HG03103 (cell line): Measurements from ENCODE around the gene SHCBP1.
"Not testable (repeated sequence)": the region's sequence is repeated elsewhere in the genome, so short reads cannot be mapped to it uniquely, and the experiment has no call there.

Experiments
- ATAC-seq: cut with Tn5 transposase; IDR thresholded peaks from one replicate; pipeline ENCODE4 v1.9.1; 2021; ENCODE audit warnings: low read depth; ENCODE audit not compliant: unreplicated experiment

The SHCBP1 gene, protein sequence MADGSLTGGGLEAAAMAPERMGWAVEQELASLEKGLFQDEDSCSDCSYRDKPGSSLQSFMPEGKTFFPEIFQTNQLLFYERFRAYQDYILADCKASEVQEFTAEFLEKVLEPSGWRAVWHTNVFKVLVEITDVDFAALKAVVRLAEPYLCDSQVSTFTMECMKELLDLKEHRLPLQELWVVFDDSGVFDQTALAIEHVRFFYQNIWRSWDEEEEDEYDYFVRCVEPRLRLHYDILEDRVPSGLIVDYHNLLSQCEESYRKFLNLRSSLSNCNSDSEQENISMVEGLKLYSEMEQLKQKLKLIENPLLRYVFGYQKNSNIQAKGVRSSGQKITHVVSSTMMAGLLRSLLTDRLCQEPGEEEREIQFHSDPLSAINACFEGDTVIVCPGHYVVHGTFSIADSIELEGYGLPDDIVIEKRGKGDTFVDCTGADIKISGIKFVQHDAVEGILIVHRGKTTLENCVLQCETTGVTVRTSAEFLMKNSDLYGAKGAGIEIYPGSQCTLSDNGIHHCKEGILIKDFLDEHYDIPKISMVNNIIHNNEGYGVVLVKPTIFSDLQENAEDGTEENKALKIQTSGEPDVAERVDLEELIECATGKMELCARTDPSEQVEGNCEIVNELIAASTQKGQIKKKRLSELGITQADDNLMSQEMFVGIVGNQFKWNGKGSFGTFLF

DNA sequence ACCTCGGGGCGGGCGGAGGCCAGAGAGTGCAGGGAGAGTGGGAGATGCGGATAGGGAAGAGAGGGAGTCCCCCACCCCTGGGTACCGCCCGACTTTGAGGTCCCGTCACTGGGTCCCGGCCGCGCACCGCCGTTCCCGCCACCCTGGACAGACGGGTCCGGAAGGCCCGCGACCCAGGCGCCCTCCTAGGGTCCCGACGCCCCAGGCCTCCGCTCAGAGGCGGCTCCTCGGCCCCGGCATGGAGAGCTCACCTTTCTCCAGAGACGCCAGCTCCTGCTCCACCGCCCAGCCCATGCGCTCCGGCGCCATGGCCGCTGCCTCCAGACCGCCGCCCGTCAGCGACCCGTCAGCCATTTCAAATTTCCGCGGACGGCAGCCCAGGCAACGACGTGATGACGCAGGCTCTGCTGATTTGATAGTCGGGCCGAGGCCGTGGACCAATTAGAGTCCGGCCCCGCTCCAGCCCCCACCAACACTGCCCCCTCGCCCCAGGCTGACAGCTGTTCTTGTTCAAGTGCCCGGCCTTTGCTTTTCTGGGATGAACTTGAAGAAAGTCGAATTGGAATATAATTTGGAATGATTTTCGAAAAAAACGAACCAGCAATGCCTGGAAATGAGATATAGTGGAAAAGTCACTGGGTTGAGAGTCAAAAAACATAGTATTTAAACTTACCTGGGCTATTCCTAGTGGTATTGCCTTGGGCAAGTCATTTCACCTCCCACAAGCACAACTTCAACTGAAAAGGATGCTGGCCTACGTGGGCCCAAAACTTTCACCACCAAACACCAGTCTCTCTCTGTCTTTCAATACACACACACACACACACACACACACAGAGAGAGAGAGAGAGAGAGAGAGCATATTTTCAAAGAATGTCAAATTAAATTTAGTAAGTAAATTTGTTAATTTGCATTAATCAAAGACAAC is at the start of gene SHCBP1:
SHCBP1 (minus strand) TSS at position 374 of the 928 bp plus-strand sequence; CDS start at position 354, 20 bp downstream.
- ATAC-seq, result peak; percentile 78

DNA sequence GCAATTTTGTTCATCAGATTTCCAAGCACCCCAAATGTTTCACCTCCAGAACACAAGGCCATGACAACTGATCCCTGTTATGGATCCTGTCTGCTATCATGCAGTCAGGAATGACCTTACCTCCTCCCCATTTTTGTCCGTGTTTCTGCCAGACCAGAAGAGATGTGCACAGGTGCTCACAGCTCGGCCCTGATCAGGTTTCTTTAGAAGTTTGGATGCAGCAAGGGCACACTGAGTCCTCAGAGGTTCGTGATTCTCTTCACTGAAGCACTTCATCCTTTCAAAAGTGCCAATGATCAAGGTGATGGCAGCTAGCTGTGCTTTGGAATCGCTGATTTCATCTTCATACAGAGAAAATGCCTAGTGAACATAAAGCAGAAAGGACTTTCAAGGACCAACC is 40.9 kb upstream of the SHCBP1 start:
- no peak for ATAC-seq

GRCh38 chr16:46658925-46659324 is 37.7 kb upstream of the SHCBP1 start:
- peak; percentile 94 for ATAC-seq

DNA sequence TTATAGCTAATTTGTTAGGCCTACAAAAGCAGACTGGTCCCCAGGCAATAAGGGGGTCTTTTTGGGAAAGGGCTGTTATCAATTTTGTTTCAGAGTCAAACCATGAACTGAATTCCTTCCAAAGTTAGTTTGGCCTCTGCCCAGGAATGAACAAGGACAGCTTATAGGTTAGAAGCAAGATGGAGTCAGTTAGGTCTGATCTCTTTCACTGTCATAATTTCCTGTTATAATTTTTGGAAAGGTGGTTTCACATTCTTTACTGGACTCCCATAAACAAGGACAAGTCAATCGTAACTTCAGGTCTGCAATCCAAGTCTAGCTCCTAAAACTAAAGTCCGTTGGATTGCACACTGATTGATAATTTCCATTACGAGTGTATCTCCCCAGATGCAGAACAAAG is 30.1 kb upstream of the SHCBP1 start:
- ATAC-seq, result no peak

DNA sequence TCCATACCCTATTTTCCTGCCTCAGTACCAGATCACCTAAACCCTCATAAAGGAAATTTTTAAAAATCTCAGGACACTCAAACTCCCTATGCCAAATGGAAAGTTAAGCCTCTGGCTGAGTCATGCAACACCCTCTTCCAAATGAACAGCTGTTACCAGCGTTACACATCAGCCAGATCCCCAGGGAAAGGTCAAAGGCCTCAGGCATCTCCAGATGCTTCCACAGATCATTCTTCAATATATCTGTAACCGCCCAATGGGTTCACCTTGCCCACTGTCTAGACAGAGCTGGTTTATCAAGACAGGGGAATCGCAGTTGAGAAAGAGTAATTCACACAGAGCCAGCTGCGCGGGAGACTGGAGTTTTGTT is 29.1 kb upstream of the SHCBP1 start:
- ATAC-seq, result no peak

GRCh38 chr16:46649588-46650253 is 28.5 kb upstream of the SHCBP1 start:
- no peak for ATAC-seq

- ATAC-seq, result no peak
Observed at GRCh38 chr16:46648656-46649055, 27.5 kb upstream of the SHCBP1 start.

DNA sequence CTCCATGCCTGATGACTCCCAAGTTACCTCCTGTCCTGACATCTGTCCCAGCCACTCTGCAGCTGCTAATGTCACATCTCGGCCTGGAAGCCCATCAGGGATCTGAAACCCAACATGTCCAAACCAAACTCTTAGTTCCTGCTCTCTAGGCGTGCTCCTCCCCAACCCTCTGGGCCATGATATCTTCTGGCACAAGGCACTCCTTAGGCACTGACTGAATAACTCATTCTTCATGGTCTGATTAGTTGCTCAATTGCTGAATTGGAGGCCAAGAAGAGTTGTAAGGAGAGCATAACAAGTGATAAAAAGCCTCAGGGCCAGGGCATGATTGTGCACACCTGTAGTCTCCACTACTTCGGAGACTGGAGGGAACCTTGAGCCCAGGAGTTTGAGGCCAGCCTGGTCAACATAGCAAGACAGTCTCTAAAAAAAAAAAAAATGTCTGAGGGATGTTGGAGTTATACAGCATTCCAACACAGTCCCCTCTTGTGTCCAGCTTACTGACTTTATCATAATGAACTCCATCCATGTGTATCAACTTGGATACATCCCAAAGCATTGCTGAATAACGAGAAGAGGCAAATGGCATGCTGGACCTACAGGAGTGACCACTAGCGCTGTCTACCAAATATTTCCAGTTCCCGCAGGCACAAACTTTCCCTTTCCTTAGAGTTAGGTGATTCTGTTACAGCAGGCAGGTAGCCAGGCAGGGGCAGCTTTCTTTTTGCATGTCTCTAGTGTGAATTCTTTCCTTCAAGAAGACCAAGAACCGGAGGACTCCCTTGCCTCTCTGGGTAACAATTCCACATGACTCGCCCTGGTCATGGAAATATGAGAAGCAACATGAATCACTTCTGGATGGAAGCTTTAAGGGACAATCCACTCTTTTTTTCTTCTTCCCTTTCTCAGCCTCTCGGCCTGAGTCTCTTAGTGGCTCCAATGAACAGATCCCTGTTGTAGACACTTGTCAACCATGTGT is 18.1 kb upstream of the SHCBP1 start:
- no peak for ATAC-seq

GRCh38 chr16:46632778-46633733 is 11.9 kb upstream of the SHCBP1 start:
- no peak for ATAC-seq

- ATAC-seq, result no peak
Observed at GRCh38 chr16:46629331-46630219, 8.4 kb upstream of the SHCBP1 start.

DNA sequence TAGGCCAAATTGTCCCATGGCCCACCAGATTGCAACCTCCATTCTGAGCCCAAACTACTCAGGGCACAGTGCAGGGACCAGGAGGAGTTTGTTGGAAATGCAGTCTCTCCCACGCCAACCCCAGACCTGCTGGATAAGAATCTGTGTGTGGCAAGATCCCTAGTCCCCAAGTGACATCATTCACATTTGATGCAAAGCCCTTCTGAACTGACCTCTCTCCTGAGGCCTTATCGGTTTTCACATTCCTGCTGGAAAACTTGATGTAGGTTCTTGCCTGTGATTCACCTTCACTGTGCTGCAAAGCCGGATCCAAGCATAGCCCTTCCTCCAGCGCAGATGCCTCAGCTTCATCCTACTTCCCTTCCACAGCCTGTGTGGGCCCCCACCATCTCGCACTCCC is 6.6 kb upstream of the SHCBP1 start:
- no peak for ATAC-seq

GRCh38 chr16:46626681-46627080 is 5.5 kb upstream of the SHCBP1 start:
- not testable (repeated sequence) for ATAC-seq

DNA sequence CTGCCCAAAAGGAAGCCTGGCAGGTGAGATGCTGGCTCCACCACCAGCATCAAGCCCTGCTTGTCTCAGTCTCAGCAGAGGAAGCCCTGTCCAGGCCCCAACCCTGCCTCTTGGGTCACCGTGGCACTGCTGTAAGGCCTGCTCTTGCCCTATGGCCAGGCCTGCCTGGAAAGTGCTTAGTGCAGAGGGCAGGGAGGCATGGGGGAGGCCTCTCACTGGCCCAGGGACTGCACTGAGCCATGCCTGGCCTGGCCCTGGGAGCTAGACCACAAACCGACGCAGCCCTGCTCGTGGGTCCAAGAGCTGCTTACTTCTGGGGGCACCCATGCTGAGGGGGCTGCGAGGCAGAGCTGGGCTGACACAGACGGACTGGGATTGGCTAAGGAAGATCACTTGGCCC is 3.7 kb upstream of the SHCBP1 start:
- not testable (repeated sequence) for ATAC-seq

DNA sequence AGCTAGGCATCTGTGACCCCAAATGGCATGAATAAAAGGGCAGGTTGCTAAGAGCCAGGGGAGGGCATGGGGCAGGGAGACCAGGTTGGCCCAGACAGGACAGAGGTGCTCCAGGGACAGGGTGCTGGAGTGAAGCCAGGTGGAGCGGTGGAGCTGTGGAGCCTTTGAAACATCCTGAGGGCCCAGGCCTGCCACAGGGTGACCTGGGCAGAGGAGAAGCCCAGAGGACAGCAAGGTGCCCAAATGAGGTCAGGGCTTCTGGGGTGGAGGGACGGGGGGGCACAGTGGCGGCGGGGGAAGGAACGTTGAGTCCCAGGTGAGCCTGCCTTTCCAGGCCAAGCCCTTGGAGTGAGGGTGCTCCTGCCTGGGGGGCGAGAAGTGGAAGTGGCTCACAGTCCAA is 2.5 kb upstream of the SHCBP1 start:
- ATAC-seq, result not testable (repeated sequence)

DNA sequence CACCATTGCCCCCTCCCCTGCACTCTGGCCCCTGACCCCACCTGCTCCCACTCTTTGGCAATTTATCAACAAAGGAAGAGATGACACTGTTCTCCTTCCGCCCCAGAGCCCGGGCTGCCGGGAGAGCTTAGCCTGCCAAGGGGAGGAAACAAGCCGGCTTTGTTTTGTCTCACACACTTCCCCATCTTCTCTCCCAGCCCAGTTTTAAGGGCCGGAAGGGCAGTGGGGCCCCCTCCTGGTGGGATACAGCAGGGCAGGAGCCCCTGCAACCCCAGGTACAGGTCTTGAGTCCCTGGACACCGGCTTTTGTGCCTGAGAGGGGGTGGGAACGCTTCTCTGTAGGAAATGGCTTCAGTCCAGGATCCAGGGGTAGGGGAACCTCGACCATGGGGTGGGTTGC is 2.1 kb upstream of the SHCBP1 start:
- ATAC-seq, result not testable (repeated sequence)

DNA sequence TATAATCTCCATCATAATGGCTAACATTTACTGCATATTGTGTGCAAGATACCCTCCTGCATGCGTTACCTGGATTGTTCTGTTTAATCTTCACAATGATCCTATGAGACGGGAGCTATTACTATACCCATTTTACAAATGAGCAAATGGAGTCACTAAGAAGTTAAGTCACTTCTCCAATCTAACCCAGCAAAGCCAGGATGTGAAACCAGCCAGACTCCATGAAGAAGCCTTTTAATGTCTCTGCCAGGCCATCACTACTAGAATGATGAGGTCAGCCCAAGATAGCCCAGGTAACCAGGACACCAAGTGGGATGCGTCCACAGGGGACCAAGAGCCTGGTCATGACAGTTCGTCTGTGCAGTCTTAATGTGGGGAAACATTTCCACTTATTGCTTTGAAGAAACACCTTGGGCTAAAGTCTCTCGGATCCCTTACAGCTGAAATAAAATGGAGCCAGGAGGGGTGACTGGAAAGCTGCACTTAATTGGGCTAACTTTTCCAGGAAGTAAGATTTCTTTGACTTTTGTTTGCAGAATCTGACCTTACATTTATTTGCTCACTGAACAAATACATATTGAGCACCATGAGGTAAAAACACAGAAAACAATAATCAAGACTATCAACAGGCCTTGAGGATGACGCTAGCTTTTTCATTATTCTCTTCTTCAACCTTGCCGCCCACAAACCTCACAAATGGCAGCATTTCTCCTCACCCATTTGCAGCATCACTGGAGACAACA is 926 bp upstream of the SHCBP1 start:
- no peak for ATAC-seq
